Thyroid gland (tissue), 4 donors: Measurements from ENCODE around the gene RASGRP1.

Source experiments
- CTCF ChIP-seq, 6 experiments: fragments of 200-600 bp in 3 of 6; fragments of 450-650 bp in 3 of 6; sonication (generic) in 3 of 6; IDR thresholded peaks; one replicate each; pipeline ENCODE4 v1.5.1; 2016 to 2019; ENCODE audit warnings: antibody characterized with exemption in 6 of 6, mild to moderate bottlenecking in 2 of 6, inconsistent platforms in 1 of 6, moderate library complexity in 1 of 6
- POLR2A ChIP-seq, 2 donors: fragments of 450-650 bp; IDR thresholded peaks; one replicate each; pipeline ENCODE4 v1.6.1; 2017; ENCODE audit warnings: antibody characterized with exemption in 2 of 2, mild to moderate bottlenecking in 2 of 2, moderate library complexity in 1 of 2

- TF ChIP-seq CTCF (IDR thresholded peaks at IDR 0.05) (no peak), POLR2A (IDR thresholded peaks at IDR 0.05) (no peak)
Measured at GRCh38 chr15:38553071-38553470, 11.5 kb downstream of the RASGRP1 start.
